ENCODE measurements around the gene ENO4. TPM values are rescaled to one million over a fixed set of nuclear protein-coding genes. Genes with fewer than 3 reads are reported as not detected.

ENO4 gene
- total RNA-seq, 2 donors from 2014 or later, result not detected

GRCh38 chr10:116889066-116889465 is 39.8 kb downstream of the ENO4 start:
- no peaks in the 10 kb centered on the region for H3K9me3 Mint-ChIP-seq
- H3K27me3 Mint-ChIP-seq, result peaks cover 9 to 13% of the 10 kb centered on the region in 2 donors
- H3K4me1 Mint-ChIP-seq (ENCODE audit: low read depth in 2 of 2), result no peaks in the 10 kb centered on the region
- H3K4me3 Mint-ChIP-seq, result no peak overlapping the region
- no peaks in the 10 kb centered on the region for H3K36me3 Mint-ChIP-seq
- DNase-seq (ENCODE audit: low spot score), result no peak
- ATAC-seq, result no peak
- no peak overlapping the region for H3K27ac Mint-ChIP-seq

DNA sequence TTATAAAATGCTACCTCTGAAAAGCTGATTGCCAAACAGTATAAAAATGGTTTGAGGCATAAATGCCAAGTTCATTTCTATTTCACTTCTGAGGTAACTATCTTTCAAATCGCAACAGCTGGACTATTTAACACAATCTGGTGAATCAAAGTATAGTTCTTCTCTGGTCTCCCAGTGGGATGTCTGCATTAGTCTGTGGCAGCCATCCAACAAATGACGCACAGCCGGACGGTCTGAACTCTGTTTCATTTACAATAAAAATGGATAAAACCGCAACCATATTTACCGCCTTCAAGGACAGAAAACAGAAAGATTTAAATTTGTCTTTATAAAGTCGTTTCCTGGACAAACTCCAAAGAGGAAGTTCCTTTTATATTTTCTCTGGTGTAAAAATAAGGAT is 41.9 kb downstream of the ENO4 start:
- DNase-seq (ENCODE audit: low spot score) (no peak), ATAC-seq (no peak)
- Mint-ChIP-seq H3K4me1 (ENCODE audit: low read depth in 2 of 2) (no peaks in the 10 kb centered on the region), H3K4me3 (no peak overlapping the region), H3K36me3 (no peaks in the 10 kb centered on the region), H3K27me3 (peaks cover 12 to 13% of the 10 kb centered on the region in 2 donors), H3K27ac (no peak overlapping the region), H3K9me3 (no peaks in the 10 kb centered on the region)

- Mint-ChIP-seq H3K27me3 (peaks cover 12 to 13% of the 10 kb centered on the region in 2 donors), H3K4me3 (no peak overlapping the region), H3K9me3 (no peaks in the 10 kb centered on the region), H3K4me1 (ENCODE audit: low read depth in 2 of 2) (no peaks in the 10 kb centered on the region), H3K36me3 (no peaks in the 10 kb centered on the region), H3K27ac (no peak overlapping the region)
- ATAC-seq (no peak), DNase-seq (ENCODE audit: low spot score) (no peak)
These were observed 43.8 kb downstream of the ENO4 start for GRCh38 chr10:116892907-116893685.

GRCh38 chr10:116893686-116894037 is 44.4 kb downstream of the ENO4 start:
- no peaks in the 10 kb centered on the region for H3K36me3 Mint-ChIP-seq
- H3K27ac Mint-ChIP-seq, result no peak overlapping the region
- no peaks in the 10 kb centered on the region for H3K4me1 Mint-ChIP-seq (ENCODE audit: low read depth in 2 of 2)
- H3K9me3 Mint-ChIP-seq, result no peaks in the 10 kb centered on the region
- peaks cover 12 to 13% of the 10 kb centered on the region in 2 donors for H3K27me3 Mint-ChIP-seq
- DNase-seq (ENCODE audit: low spot score), result no peak
- H3K4me3 Mint-ChIP-seq, result no peak overlapping the region
- no peak for ATAC-seq

- DNase-seq (ENCODE audit: low spot score), result no peak
- Mint-ChIP-seq H3K9me3 (no peaks in the 10 kb centered on the region), H3K27me3 (no peaks in the 10 kb centered on the region), H3K36me3 (no peaks in the 10 kb centered on the region), H3K27ac (no peak overlapping the region), H3K4me3 (no peak overlapping the region), H3K4me1 (ENCODE audit: low read depth in 2 of 2) (no peaks in the 10 kb centered on the region)
- ATAC-seq, result no peak
These were observed 50.3 kb downstream of the ENO4 start for GRCh38 chr10:116899626-116900025.

- Mint-ChIP-seq H3K27me3 (no peaks in the 10 kb centered on the region), H3K4me3 (no peak overlapping the region), H3K9me3 (no peaks in the 10 kb centered on the region), H3K27ac (no peak overlapping the region), H3K4me1 (ENCODE audit: low read depth in 2 of 2) (no peaks in the 10 kb centered on the region), H3K36me3 (no peaks in the 10 kb centered on the region)
- no peak for ATAC-seq
- DNase-seq (ENCODE audit: low spot score), result no peak
These were observed 56.5 kb downstream of the ENO4 start for GRCh38 chr10:116905845-116906210.

DNA sequence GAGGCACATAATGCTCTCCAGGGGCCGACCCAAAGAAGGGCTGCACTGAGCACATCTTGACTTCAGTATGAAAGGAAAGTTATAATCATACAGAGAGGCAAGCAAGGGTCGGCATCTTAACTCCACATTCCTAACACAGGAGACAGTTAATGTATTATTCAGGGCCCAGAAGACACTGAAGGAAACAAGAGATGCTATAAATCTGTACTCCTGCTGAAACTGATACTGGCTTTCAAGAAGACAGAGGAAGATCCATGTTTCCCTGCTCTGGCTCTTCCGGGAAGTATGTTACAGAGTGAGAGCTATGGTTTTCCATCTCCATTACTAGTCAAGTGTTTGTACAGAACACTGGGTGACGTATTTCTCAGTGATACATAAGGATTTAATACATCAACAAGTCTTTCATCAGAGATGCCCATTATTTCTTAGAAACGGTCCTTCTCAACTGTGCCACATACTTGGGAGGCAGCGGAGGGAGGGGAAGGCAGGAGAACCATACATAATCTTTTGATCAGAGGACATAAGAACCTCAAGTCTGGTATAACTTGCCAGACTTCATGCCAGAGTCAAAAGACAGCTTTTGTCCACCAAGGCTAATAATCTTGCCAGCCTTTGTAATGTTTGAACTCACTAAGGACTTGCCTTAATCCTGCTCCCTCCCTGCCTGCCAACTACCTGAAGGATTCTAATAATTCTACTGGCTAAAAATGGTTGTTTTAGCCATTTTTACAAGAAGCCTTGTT is 58.1 kb downstream of the ENO4 start:
- H3K27me3 Mint-ChIP-seq, result no peaks in the 10 kb centered on the region
- no peaks in the 10 kb centered on the region for H3K9me3 Mint-ChIP-seq
- H3K36me3 Mint-ChIP-seq, result no peaks in the 10 kb centered on the region
- H3K4me3 Mint-ChIP-seq, result no peak overlapping the region
- H3K4me1 Mint-ChIP-seq (ENCODE audit: low read depth in 2 of 2), result no peaks in the 10 kb centered on the region
- H3K27ac Mint-ChIP-seq, result no peak overlapping the region
- ATAC-seq, result no peak
- DNase-seq (ENCODE audit: low spot score), result no peak

DNA sequence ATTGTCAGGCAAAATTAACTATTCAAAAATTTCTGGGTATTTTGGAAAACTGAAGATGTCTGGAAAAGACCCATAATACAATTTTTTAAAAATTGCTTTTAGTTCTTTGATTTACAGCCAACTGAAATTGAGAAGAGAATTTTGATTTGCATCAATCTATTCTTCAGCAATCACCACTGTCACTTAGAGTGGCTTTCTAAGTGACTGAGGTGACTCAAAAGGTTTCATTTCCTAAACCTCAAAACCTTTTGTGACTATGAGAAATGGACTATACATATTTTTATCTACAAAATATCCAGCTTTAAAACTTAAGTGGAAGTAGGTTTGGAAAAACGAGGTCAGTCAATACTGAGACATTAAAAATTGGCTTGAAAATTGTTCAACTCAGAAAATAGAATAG is 60.0 kb downstream of the ENO4 start:
- Mint-ChIP-seq H3K36me3 (no peaks in the 10 kb centered on the region), H3K9me3 (no peaks in the 10 kb centered on the region), H3K4me1 (ENCODE audit: low read depth in 2 of 2) (no peaks in the 10 kb centered on the region), H3K27me3 (no peaks in the 10 kb centered on the region), H3K27ac (no peak overlapping the region), H3K4me3 (no peak overlapping the region)
- no peak for ATAC-seq
- DNase-seq (ENCODE audit: low spot score), result no peak

DNA sequence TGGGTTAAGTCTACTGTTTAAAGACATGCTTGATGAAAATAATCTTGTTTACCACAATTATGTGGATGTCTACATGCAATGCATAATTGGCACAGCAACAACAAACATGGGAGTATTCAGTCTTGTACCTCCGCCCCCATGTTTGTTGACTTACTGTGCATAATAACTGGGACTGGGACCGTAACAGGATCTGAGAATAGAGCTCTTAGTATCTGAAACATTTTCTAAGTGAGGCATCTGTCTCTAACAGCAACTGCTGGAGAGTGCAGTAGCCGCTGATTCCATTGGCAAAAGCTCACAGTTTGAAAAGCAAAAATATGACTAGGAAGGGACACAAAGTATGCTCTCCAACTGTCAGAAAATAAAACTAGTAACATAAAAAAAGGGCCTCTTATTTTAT is 61.6 kb downstream of the ENO4 start:
- Mint-ChIP-seq H3K27ac (no peak overlapping the region), H3K4me1 (ENCODE audit: low read depth in 2 of 2) (no peaks in the 10 kb centered on the region)
- no peak for ATAC-seq

GRCh38 chr10:116912162-116912561 is 62.9 kb downstream of the ENO4 start:
- H3K27ac Mint-ChIP-seq, result no peak overlapping the region
- no peak for DNase-seq (ENCODE audit: low spot score)
- ATAC-seq, result no peak
- no peaks in the 10 kb centered on the region for H3K36me3 Mint-ChIP-seq
- H3K9me3 Mint-ChIP-seq, result no peaks in the 10 kb centered on the region
- no peaks in the 10 kb centered on the region for H3K4me1 Mint-ChIP-seq (ENCODE audit: low read depth in 2 of 2)
- H3K27me3 Mint-ChIP-seq, result no peaks in the 10 kb centered on the region
- no peak overlapping the region for H3K4me3 Mint-ChIP-seq

More for the DNA sequence above, 61.6 kb downstream of the ENO4 start:
- H3K36me3 Mint-ChIP-seq, result no peaks in the 10 kb centered on the region
- no peaks in the 10 kb centered on the region for H3K9me3 Mint-ChIP-seq
- H3K4me3 Mint-ChIP-seq, result no peak overlapping the region
- DNase-seq (ENCODE audit: low spot score), result no peak
- H3K27me3 Mint-ChIP-seq, result no peaks in the 10 kb centered on the region

DNA sequence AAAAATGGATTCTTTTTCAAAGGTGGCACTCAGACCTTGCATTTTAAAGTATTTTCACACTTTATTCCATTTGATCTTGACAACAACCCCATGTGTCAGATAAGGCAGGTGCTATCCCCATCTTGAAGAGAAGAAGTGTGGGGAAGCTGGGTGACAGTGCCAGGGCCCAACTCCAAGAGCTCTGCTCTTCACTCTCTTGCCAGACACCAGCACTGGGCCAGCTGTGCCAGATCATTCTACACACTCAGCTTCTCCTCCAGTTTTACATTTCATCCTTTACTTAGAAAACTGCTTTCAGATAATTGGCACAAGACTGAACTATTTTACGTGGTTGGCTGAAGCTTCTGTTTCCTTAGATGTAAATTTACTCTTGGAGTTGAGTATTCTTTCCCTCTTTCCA is 64.4 kb downstream of the ENO4 start:
- H3K4me1 Mint-ChIP-seq (ENCODE audit: low read depth in 2 of 2), result no peaks in the 10 kb centered on the region

GRCh38 chr10:116915340-116915739 is 66.0 kb downstream of the ENO4 start:
- Mint-ChIP-seq H3K27ac (no peak overlapping the region), H3K9me3 (peaks cover 3% of the 10 kb centered on the region), H3K36me3 (no peaks in the 10 kb centered on the region), H3K4me1 (ENCODE audit: low read depth in 2 of 2) (no peaks in the 10 kb centered on the region), H3K4me3 (no peak overlapping the region), H3K27me3 (no peaks in the 10 kb centered on the region)
- DNase-seq (ENCODE audit: low spot score) (no peak), ATAC-seq (no peak)

More for the DNA sequence above, 64.4 kb downstream of the ENO4 start:
- Mint-ChIP-seq H3K36me3 (no peaks in the 10 kb centered on the region), H3K4me3 (no peak overlapping the region), H3K9me3 (no peaks in the 10 kb centered on the region), H3K27me3 (no peaks in the 10 kb centered on the region), H3K27ac (no peak overlapping the region)
- ATAC-seq (no peak), DNase-seq (ENCODE audit: low spot score) (no peak)

DNA sequence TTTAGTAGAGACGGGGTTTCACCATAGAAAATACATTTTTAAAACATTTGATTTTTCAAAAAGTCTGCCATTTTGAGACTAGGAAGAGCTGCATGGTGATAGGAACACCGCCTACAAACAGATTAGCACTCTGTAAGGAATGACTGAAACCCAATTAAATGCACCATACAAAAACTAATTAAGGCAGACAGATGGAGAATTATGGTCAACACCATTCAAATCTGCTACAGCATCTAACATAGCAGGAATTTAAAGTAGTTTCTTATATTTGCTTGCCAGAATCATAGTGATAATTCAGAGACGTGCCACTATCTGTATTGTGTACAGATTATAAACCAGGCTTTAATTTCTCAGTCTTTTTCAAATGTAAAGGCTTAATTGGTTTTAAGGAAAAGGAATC is 68.2 kb downstream of the ENO4 start:
- ATAC-seq, result no peak
- no peaks in the 10 kb centered on the region for H3K36me3 Mint-ChIP-seq
- no peak for DNase-seq (ENCODE audit: low spot score)
- no peaks in the 10 kb centered on the region for H3K4me1 Mint-ChIP-seq (ENCODE audit: low read depth in 2 of 2)
- peaks cover 3% of the 10 kb centered on the region for H3K9me3 Mint-ChIP-seq
- peaks cover 0 to 9% of the 10 kb centered on the region in 2 donors for H3K27me3 Mint-ChIP-seq
- no peak overlapping the region for H3K4me3 Mint-ChIP-seq
- H3K27ac Mint-ChIP-seq, result no peak overlapping the region

DNA sequence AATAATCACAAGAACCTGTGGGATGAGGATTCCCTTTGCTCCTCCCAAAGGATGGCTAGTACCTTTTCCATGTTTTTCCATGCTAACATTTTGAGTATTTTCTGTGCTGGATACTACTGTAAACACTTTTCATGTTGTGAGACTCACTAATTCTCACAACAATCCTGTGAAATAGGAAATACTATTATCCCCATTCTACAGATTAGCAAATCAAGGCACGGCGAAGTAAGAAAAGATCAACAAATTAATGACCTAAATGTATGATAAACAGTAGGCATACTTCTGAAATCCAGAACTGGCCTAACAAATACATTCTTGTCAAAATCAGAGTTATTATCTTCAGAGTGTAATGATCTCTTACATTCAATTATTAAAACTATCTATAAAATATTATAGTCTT is 69.3 kb downstream of the ENO4 start:
- peaks cover 0 to 9% of the 10 kb centered on the region in 2 donors for H3K27me3 Mint-ChIP-seq
- peaks cover 3% of the 10 kb centered on the region for H3K9me3 Mint-ChIP-seq
- no peaks in the 10 kb centered on the region for H3K4me1 Mint-ChIP-seq (ENCODE audit: low read depth in 2 of 2)
- H3K4me3 Mint-ChIP-seq, result no peak overlapping the region
- no peak for DNase-seq (ENCODE audit: low spot score)
- no peak for ATAC-seq
- no peak overlapping the region for H3K27ac Mint-ChIP-seq
- H3K36me3 Mint-ChIP-seq, result no peaks in the 10 kb centered on the region
